ENCODE results near the gene SLC66A3.

SLC66A3 gene

GRCh38 chr2:11157296-11157695, 2.0 kb downstream of the SLC66A3 start:
- H3K4me2 ChIP-seq, result peak overlapping the region in 2 of 11 experiments; percentile 25 to 96; a peak in 2 of 22 replicates
- H3K4me3 ChIP-seq, result no peak overlapping the region
- H3K36me3 ChIP-seq, result no peaks in the 10 kb centered on the region
- no peaks in the 10 kb centered on the region for H3K27me3 ChIP-seq
- no peaks in the 10 kb centered on the region for H3K9me3 ChIP-seq (replicated peaks in 1 of 11)
- no peak for TF ChIP-seq Cebpa-rat (IDR thresholded peaks at IDR 0.05)
- no peak overlapping the region for H3K27ac ChIP-seq
- 0 out of 22 replicates have a peak, but pooled peaks cover 0 to 10% (median 0%) of the 10 kb centered on the region in 11 experiments for H4K20me1 ChIP-seq
- H3K9ac ChIP-seq, result no peak overlapping the region
- H3K4me1 ChIP-seq, result peaks cover 39 to 52% (median 50%) of the 10 kb centered on the region in 10 experiments

GRCh38 chr2:11157731-11158130, 2.5 kb downstream of the SLC66A3 start:
- TF ChIP-seq Cebpa-rat (IDR thresholded peaks at IDR 0.05), result no peak

GRCh38 chr2:11158916-11159573, 3.8 kb downstream of the SLC66A3 start:
- H3K9me3 ChIP-seq (replicated peaks in 1 of 11), result no peaks in the 10 kb centered on the region
- no peaks in the 10 kb centered on the region for H3K27me3 ChIP-seq
- peaks cover 0 to 3% (median 0%) of the 10 kb centered on the region in 11 experiments; a peak in 1 of 22 replicates for H3K36me3 ChIP-seq
- peak overlapping the region in 10 of 11 experiments; percentile 11 to 47 (median 32); a peak in 12 of 22 replicates for H3K4me2 ChIP-seq
- H4K20me1 ChIP-seq, result 0 out of 22 replicates have a peak, but pooled peaks cover 0 to 10% (median 0%) of the 10 kb centered on the region in 11 experiments
- no peak overlapping the region for H3K4me3 ChIP-seq
- H3K27ac ChIP-seq, result peak overlapping the region in 2 of 11 experiments; percentile 17 to 73; a peak in 2 of 22 replicates
- no peak for TF ChIP-seq Cebpa-rat (IDR thresholded peaks at IDR 0.05)
- peaks cover 38 to 52% (median 50%) of the 10 kb centered on the region in 10 experiments for H3K4me1 ChIP-seq
- H3K9ac ChIP-seq, result peak overlapping the region in 7 of 11 experiments; percentile 3 to 51 (median 15); a peak in 3 of 22 replicates

More at GRCh38 chr2:11157731-11158130, 2.5 kb downstream of the SLC66A3 start:
- no peaks in the 10 kb centered on the region for H3K27me3 ChIP-seq
- peak overlapping the region in 1 of 11 experiments; percentile 25; a peak in 1 of 22 replicates for H3K4me2 ChIP-seq
- no peaks in the 10 kb centered on the region for H3K36me3 ChIP-seq
- H3K4me1 ChIP-seq, result peaks cover 39 to 52% (median 50%) of the 10 kb centered on the region in 10 experiments
- H3K27ac ChIP-seq, result no peak overlapping the region
- H3K9me3 ChIP-seq (replicated peaks in 1 of 11), result no peaks in the 10 kb centered on the region
- 0 out of 22 replicates have a peak, but pooled peaks cover 0 to 10% (median 0%) of the 10 kb centered on the region in 11 experiments for H4K20me1 ChIP-seq
- no peak overlapping the region for H3K9ac ChIP-seq
- H3K4me3 ChIP-seq, result no peak overlapping the region

GRCh38 chr2:11159574-11160170, 4.4 kb downstream of the SLC66A3 start:
- no peak for TF ChIP-seq Cebpa-rat (IDR thresholded peaks at IDR 0.05)
- Histone ChIP-seq H3K4me3 (no peak overlapping the region), H3K27me3 (no peaks in the 10 kb centered on the region), H3K9ac (peak overlapping the region in 4 of 11 experiments; percentile 3 to 38 (median 22); a peak in 4 of 22 replicates), H3K36me3 (peaks cover 0 to 3% (median 0%) of the 10 kb centered on the region in 11 experiments; a peak in 1 of 22 replicates), H4K20me1 (0 out of 22 replicates have a peak, but pooled peaks cover 0 to 10% (median 0%) of the 10 kb centered on the region in 11 experiments), H3K27ac (peak overlapping the region in 2 of 11 experiments; percentile 17 to 73; a peak in 2 of 22 replicates), H3K9me3 (replicated peaks in 1 of 11) (no peaks in the 10 kb centered on the region), H3K4me2 (peak overlapping the region in 8 of 11 experiments; percentile 23 to 47 (median 34); a peak in 11 of 22 replicates), H3K4me1 (peaks cover 32 to 46% (median 43%) of the 10 kb centered on the region in 10 experiments)

- peak overlapping the region in 10 of 11 experiments; percentile 49 to 88 (median 64); a peak in 15 of 22 replicates for H3K4me2 ChIP-seq
- peak overlapping the region in 7 of 11 experiments; percentile 10 to 74 (median 72); a peak in 8 of 22 replicates for H3K27ac ChIP-seq
- no peaks in the 10 kb centered on the region for H3K9me3 ChIP-seq (replicated peaks in 1 of 11)
- H3K27me3 ChIP-seq, result no peaks in the 10 kb centered on the region
- H3K36me3 ChIP-seq, result peaks cover 0 to 3% (median 0%) of the 10 kb centered on the region in 11 experiments; a peak in 1 of 22 replicates
- peak overlapping the region in 4 of 11 experiments; percentile 44 to 67 (median 50); a peak in 2 of 22 replicates for H3K9ac ChIP-seq
- no peak for TF ChIP-seq Cebpa-rat (IDR thresholded peaks at IDR 0.05)
- peaks cover 32 to 44% (median 43%) of the 10 kb centered on the region in 10 experiments for H3K4me1 ChIP-seq
- H3K4me3 ChIP-seq, result no peak overlapping the region
- H4K20me1 ChIP-seq, result 0 out of 22 replicates have a peak, but pooled peaks cover 0 to 10% (median 0%) of the 10 kb centered on the region in 11 experiments
Measured at GRCh38 chr2:11160256-11160655, 5.0 kb downstream of the SLC66A3 start.

GRCh38 chr2:11160731-11161455, 5.6 kb downstream of the SLC66A3 start:
- Histone ChIP-seq H3K9ac (peak overlapping the region; percentile 37 to 67 (median 56); a peak in 20 of 22 replicates), H3K9me3 (replicated peaks in 1 of 11) (no peaks in the 10 kb centered on the region), H3K27me3 (no peaks in the 10 kb centered on the region), H3K4me3 (peak overlapping the region in 2 of 10 experiments; percentile 25; a peak in 3 of 20 replicates), H3K36me3 (peaks cover 0 to 3% (median 0%) of the 10 kb centered on the region in 11 experiments; a peak in 1 of 22 replicates), H3K27ac (peak overlapping the region; percentile 27 to 74 (median 71); a peak in 20 of 22 replicates), H3K4me1 (peaks cover 29 to 41% (median 39%) of the 10 kb centered on the region in 10 experiments), H4K20me1 (0 out of 22 replicates have a peak, but pooled peaks cover 0 to 10% (median 0%) of the 10 kb centered on the region in 11 experiments), H3K4me2 (peak overlapping the region; percentile 49 to 88 (median 62))
- no peak for TF ChIP-seq Cebpa-rat (IDR thresholded peaks at IDR 0.05)

GRCh38 chr2:11161747-11162146, 6.5 kb downstream of the SLC66A3 start:
- Histone ChIP-seq H3K9me3 (replicated peaks in 1 of 11) (no peaks in the 10 kb centered on the region), H3K4me3 (peak overlapping the region in 1 of 10 experiments; percentile 25; a peak in 1 of 20 replicates), H3K9ac (no peak overlapping the region; a peak in 1 of 22 replicates), H3K27me3 (no peaks in the 10 kb centered on the region), H4K20me1 (0 out of 22 replicates have a peak, but pooled peaks cover 0 to 9% (median 0%) of the 10 kb centered on the region in 11 experiments), H3K27ac (peak overlapping the region in 7 of 11 experiments; percentile 22 to 74 (median 71); a peak in 9 of 22 replicates), H3K36me3 (peaks cover 0 to 3% (median 0%) of the 10 kb centered on the region in 11 experiments; a peak in 1 of 22 replicates), H3K4me1 (peaks cover 22 to 36% (median 32%) of the 10 kb centered on the region in 10 experiments), H3K4me2 (peak overlapping the region; percentile 49 to 88 (median 62); a peak in 15 of 22 replicates)
- TF ChIP-seq Cebpa-rat (IDR thresholded peaks at IDR 0.05), result no peak
